ENCODE results near the gene RMDN3.
A peak's percentile ranks its signal among the peaks of the same experiment; 100 is the strongest.

Gene RMDN3

DNA sequence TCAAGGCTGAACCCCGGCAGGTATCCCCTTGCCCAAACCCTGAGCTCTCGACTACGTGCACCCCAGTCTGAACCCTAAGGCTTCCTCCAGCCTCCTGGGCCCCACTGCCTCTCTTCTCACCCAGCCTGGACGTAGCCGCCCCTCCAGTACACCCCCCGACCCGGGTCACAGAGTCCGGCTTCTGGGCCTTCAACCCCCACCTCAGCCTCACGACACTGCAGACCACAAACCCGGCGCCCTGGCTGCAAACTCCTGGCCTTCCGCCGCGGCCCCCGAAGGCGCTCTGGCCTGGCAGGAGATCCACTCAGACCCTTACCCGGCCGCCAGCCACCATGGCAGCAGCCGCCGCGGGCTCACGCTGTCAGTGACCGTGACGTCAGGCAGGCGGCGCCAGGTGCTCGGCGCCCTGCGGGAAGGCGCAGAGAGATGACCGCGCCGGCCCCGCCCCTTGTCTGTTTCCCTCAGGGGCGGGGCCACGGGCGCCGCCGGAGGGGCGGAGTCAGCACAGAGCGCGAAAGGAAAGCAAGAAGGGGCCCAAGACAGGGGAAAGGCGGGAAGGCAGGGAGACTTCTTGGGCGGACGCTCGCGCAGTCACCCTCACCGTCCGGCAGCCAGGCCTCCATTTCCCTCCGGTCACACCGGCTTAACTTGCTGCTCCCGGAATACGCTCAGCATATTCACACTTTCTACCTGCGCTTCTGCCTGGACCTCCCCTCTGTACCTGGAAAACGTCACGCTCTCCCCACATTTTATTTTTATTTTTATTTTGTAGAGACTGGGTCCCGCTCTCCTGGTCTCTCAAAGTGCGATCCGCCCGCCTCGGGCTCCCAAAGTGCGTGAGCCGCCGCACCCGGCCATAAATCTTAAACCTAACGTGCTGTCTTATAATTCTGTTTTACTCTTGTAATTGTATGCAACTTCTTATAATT lies at the start of gene RMDN3:
TSS of gene RMDN3 (minus strand) at position 372 of the 929 bp plus-strand sequence. CDS start 471 bp downstream, outside the sequence.
- peak; percentile 68 for DNase-seq (ENCODE audit: low read depth)

DNA sequence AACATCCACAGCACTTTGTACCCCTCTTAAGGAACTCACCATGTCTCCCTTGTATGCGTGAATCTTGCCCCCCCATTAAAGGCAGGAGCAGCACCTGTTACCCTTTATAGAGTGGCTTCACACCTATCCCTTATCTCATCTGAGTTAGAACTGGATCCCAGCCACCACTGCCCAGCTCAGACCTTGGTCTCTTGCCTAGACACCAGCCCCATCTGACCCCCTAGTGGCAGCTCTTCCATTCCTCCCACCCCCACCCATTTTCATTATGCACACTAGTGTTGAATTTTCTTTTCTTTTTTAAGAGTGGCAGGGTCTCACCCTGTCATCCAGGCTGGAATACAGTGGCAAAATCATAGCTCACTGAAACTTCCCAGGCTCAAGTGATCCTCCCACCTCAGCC lies 48.6 kb upstream of the RMDN3 start:
- DNase-seq (ENCODE audit: low read depth), result no peak

- DNase-seq (ENCODE audit: low read depth), result no peak
Measured at GRCh38 chr15:40803076-40803475, 48.0 kb upstream of the RMDN3 start.

- no peak for DNase-seq (ENCODE audit: low read depth)
Measured at GRCh38 chr15:40799523-40799922, 44.5 kb upstream of the RMDN3 start.

DNA sequence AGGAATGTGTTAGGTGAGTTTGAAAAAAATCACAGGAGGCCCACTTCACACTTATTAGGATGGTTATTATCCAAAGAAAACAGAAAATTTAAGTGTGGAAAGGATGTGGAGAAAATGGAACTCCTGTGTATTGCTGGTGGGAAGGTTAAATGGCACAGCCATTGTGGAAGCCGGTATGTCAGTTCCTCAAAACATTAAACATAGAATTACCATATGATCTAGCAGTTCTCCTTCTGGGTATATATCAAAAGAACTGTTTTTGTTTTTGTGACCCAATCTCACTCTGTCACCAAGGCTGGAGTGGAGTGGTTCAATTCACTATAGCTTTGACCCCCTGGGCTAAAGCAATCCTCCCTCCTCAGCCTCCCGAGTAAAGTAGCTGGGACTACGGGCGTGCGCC lies 41.5 kb upstream of the RMDN3 start:
- DNase-seq (ENCODE audit: low read depth), result no peak

DNA sequence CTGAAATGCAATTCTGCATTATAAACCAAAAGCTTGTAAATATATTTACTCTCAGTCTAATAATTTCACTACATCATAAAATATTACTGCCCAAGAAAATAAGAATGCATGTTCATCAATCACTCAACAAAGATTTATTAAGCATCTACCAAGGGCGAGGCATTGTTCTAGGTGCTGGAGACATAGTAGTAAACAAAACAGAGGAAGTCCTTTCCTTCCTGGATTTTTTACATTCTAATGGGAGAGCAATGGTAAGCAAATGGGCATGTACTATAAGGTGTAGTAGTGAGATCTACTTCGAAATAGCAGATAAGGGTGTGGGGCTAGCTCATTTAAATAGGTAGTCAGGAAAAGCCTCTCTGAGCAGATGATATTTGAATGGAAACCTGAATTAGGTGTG lies 41.0 kb upstream of the RMDN3 start:
- no peak for DNase-seq (ENCODE audit: low read depth)

GRCh38 chr15:40793216-40793989 lies 38.3 kb upstream of the RMDN3 start:
- DNase-seq (ENCODE audit: low read depth), result peak; percentile 74

GRCh38 chr15:40792394-40792793 lies 37.3 kb upstream of the RMDN3 start:
- DNase-seq (ENCODE audit: low read depth), result no peak

DNA sequence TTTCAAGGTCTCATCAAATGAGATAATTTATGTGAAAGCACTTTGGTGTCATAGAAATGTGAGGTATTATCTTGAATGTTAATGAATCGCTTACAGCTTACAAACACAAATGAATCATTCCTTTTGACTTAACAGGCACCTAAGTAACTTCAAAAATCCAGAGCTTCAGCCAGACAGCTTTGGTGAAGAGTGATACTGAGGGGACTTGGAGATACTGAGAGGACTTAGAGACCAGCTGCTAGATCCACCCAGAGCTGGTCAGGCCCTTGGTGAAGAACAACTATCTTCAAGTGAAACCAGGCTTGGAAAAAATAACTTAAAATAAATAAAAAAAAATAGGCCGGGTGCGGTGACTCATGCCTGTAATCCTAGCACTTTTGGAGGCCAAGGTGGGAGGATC lies 35.7 kb upstream of the RMDN3 start:
- DNase-seq (ENCODE audit: low read depth), result no peak

DNA sequence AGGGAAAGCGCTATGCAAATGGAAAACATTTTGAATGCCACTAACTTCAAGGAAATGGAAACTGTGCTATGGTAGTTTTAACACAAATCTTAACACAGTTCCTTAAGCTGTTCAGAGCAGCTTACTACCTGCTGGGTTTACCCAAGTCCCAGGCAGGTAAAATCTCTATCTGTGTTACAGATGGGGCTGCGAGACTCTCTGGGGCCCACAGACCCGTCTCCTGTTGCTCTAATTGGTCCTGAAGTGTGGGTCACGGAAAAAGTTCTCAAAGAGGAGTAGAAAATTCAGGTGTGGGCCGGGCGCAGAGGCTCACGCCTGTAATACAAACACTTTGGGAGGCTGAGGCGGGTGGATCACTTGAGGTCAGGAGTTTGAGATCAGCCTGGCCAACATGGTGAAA lies 34.9 kb upstream of the RMDN3 start:
- no peak for DNase-seq (ENCODE audit: low read depth)

DNA sequence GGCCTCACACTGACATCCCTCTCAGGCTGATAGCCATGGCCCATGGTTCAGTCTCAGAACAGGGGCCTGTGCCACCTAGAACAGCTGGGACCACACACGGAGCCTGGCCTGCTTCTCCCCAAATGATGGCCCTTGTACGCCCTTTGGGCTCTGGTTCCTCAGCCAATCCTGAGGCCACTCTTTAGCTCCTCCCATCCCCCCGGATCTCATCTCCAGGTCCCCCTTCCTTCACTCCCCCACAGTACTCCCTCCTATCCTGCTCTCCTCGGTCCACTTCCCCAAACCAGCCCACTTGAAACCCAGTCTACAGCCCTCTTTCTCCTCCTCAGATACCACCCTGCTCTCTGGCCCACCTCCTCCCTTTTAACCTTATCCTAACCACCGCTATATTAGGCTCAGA lies 34.1 kb upstream of the RMDN3 start:
- no peak for DNase-seq (ENCODE audit: low read depth)

GRCh38 chr15:40787991-40788390 lies 32.9 kb upstream of the RMDN3 start:
- DNase-seq (ENCODE audit: low read depth), result no peak

- DNase-seq (ENCODE audit: low read depth), result no peak
Measured at GRCh38 chr15:40787344-40787841, 32.3 kb upstream of the RMDN3 start.

GRCh38 chr15:40785814-40786213 lies 30.8 kb upstream of the RMDN3 start:
- DNase-seq (ENCODE audit: low read depth), result no peak

DNA sequence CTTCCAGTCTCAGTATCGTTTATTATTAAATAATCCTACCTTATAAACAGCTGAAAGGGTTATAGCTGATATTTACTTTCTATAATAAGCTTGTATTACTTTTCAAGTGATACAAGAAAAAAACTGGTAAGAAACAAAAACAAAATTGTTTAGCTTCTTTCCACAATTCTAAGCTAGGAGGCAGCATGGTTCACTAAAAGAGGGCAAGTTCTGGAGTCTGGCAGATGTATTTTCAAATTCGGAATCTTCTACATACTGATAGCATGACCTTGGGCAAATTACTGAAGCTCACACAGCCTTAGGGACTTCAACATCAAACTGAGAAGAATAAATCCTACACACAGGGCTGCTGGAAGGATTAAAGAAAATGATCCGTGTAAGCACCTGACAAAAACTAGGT lies 30.1 kb upstream of the RMDN3 start:
- DNase-seq (ENCODE audit: low read depth), result no peak

DNA sequence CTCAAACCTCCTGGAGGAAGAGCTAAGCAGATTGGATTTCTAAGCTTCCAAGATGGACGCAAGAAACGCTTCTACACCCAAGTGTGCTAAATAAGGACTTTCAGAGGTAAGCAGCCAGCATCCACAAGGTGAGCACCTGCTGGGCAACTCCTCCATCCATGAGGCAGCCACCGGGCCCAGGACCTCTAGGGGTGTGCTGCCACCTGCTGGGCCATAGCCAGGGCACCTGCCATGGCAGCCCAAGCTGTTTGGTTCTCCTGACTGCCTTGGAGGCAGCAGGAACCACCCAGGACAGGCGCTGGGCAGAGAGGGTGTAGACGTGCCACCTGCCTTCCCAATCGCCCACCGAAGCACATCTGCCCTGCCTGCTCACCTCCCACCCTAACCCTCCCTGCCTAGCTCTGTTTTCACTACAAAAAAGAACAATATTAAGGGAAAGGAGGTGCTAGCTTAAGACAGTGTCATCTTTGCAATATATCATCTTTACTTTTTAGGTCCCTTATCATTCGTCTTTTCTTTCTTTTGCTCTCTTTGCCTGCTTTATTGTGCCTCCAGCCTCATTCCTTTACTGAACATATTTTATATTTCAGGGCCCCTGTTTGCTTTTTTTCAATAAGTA lies 27.7 kb upstream of the RMDN3 start:
- DNase-seq (ENCODE audit: low read depth), result no peak

- peak; percentile 48 for DNase-seq (ENCODE audit: low read depth)
Measured at GRCh38 chr15:40776537-40777141, 21.6 kb upstream of the RMDN3 start.

GRCh38 chr15:40775740-40776536 lies 20.9 kb upstream of the RMDN3 start:
- no peak for DNase-seq (ENCODE audit: low read depth)

GRCh38 chr15:40775007-40775406 lies 20.0 kb upstream of the RMDN3 start:
- DNase-seq (ENCODE audit: low read depth), result no peak

DNA sequence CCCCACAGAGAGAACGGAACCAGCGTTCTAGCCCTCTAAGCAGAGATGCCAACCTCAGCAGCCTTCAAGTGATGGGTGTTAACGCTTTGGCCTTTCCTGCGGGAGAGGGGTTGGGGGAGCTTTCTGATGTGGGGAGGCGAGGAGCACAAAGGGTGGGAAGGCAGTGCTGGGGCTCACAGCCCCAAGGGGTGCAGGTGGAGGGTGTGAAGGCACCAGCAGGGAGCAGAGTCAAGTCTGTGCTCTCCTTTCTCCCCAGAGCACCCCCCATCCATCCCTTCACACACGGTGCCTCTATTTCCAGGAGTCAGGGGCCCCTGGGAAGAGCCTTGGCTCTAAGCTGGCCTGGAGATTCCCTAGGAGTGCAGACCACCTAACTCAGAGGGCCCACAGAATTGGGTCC lies 18.8 kb upstream of the RMDN3 start:
- no peak for DNase-seq (ENCODE audit: low read depth)

GRCh38 chr15:40773496-40773895 lies 18.4 kb upstream of the RMDN3 start:
- no peak for DNase-seq (ENCODE audit: low read depth)

Measured in fibroblast of the conjunctiva (primary cell).